Gastrocnemius medialis (tissue), 4 donors: ENCODE results near the gene OR13C9. TPM values are rescaled to one million over a fixed set of nuclear protein-coding genes. Genes with fewer than 3 reads are reported as not detected.
"Not testable (repeated sequence)": the region's sequence is repeated elsewhere in the genome, so short reads cannot be mapped to it uniquely, and the experiment has no call there.

Experiments used
- ATAC-seq, 2 donors: fragments of 150-250 bp; one replicate each; pipeline ENCODE4 v1.9.1; 2016
- DNase-seq, 2 donors: peaks; one replicate each; pipeline ENCODE4 v3.0.0-alpha.2; 2019
- H3K27ac ChIP-seq, 4 donors: fragments of 200-600 bp; sonication (generic); 1 replicate in 1 of 4; 2 replicates in 3 of 4; pipeline ENCODE4 v1.5.1; 2016 to 2018; ENCODE audit warnings: mild to moderate bottlenecking in 2 of 4, moderate library complexity in 1 of 4
- H3K27me3 ChIP-seq, 3 donors: fragments of 200-600 bp; sonication (generic) in 2 of 3; 1 replicate in 1 of 3; 2 replicates in 2 of 3; pipeline versions ENCODE4 v1.5.1 to v1.6.0; 2016 to 2019; ENCODE audit warnings: mild to moderate bottlenecking in 1 of 3, moderate library complexity in 1 of 3
- H3K36me3 ChIP-seq, 2 donors: fragments of 200-600 bp; sonication (generic) in 1 of 2; one replicate each; pipeline ENCODE4 v1.5.1; 2017 to 2018
- H3K4me1 ChIP-seq, 2 donors: fragments of 200-600 bp; sonication (generic) in 1 of 2; one replicate each; pipeline ENCODE4 v1.5.1; 2016 to 2017; ENCODE audit warnings: mild to moderate bottlenecking in 2 of 2
- H3K4me3 ChIP-seq, 4 donors: fragments of 200-600 bp; sonication (generic) in 3 of 4; 1 replicate in 1 of 4; 2 replicates in 3 of 4; pipeline ENCODE4 v1.5.1; 2016 to 2019; ENCODE audit warnings: mild to moderate bottlenecking in 2 of 4
- H3K9me3 ChIP-seq, 3 donors: fragments of 200-600 bp; sonication (generic) in 2 of 3; 1 replicate in 1 of 3; 2 replicates in 2 of 3; pipeline ENCODE4 v1.5.1; 2016 to 2019
- POLR2A ChIP-seq, 2 donors: fragments of 450-650 bp; IDR thresholded peaks; one replicate each; pipeline ENCODE4 v1.6.1; 2017; ENCODE audit warnings: antibody characterized with exemption in 2 of 2, mild to moderate bottlenecking in 2 of 2, moderate library complexity in 2 of 2
- in situ Hi-C, 4 donors: fragments of 200-750 bp; cut with MboI; loops; one replicate each; pipeline versions ENCODE4 v1.15.0 to v1.8.0; 2017; ENCODE audit warnings: low sequenced_read_pairs in 4 of 4
- intact Hi-C: fragments of 100-400 bp; cut with DNase I; formaldehyde crosslinking; loops from one replicate; pipeline ENCODE4 v1.15.1; 2023; ENCODE audit warnings: low total_unique reads
- total RNA-seq, 4 donors: library from RNA; depleted of rRNA; stranded (reverse); fragments of >200 nt; gene quantifications; one replicate each; pipeline versions ENCODE4 v1.1.0 to v1.2.3, GENCODE V29; 2016
- TF ChIP-seq, protein P1 (sequence below), 5 experiments: fragments of 450-650 bp in 3 of 5; fragments of 200-600 bp in 2 of 5; sonication (generic) in 2 of 5; IDR thresholded peaks in 4 of 5; conservative IDR thresholded peaks in 1 of 5; 1 replicate in 4 of 5; 2 replicates in 1 of 5; pipeline ENCODE4 v1.5.1; 2016 to 2019; ENCODE audit warnings: antibody characterized with exemption in 5 of 5, mild to moderate bottlenecking in 3 of 5, moderate library complexity in 3 of 5

The OR13C9 gene, protein sequence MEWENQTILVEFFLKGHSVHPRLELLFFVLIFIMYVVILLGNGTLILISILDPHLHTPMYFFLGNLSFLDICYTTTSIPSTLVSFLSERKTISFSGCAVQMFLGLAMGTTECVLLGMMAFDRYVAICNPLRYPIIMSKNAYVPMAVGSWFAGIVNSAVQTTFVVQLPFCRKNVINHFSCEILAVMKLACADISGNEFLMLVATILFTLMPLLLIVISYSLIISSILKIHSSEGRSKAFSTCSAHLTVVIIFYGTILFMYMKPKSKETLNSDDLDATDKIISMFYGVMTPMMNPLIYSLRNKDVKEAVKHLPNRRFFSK
- not detected for total RNA-seq

DNA sequence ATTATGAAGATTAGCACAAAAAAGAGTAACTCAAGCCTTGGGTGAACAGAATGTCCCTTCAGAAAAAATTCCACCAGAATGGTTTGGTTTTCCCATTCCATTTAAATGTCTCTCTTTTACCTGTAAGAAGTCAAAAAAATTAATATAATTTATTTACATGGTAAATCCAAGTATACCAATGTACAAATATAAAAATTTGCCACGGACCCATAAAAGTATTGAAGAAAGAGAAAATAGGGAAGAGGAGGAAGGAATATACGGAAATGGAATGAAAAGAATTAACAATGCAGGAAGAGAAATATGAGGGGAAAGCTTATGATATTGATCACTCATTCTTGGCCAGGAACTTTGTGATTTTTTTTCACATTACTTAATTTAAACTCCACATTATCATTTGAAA lies at the start of gene OR13C9:
Gene OR13C9 (minus strand): TSS at position 101 of the 400 bp plus-strand sequence. CDS start 0 bp downstream, at position 101.
- H3K27ac ChIP-seq: no peak within 1 kb of the TSS
- in situ Hi-C loops: no loop called here
- H3K9me3 ChIP-seq: no peaks in the 10 kb centered on the region
- no peaks in the 10 kb centered on the region for H3K4me1 ChIP-seq
- no peak for TF ChIP-seq POLR2A (IDR thresholded peaks at IDR 0.05)
- TF ChIP-seq, protein P1, sequence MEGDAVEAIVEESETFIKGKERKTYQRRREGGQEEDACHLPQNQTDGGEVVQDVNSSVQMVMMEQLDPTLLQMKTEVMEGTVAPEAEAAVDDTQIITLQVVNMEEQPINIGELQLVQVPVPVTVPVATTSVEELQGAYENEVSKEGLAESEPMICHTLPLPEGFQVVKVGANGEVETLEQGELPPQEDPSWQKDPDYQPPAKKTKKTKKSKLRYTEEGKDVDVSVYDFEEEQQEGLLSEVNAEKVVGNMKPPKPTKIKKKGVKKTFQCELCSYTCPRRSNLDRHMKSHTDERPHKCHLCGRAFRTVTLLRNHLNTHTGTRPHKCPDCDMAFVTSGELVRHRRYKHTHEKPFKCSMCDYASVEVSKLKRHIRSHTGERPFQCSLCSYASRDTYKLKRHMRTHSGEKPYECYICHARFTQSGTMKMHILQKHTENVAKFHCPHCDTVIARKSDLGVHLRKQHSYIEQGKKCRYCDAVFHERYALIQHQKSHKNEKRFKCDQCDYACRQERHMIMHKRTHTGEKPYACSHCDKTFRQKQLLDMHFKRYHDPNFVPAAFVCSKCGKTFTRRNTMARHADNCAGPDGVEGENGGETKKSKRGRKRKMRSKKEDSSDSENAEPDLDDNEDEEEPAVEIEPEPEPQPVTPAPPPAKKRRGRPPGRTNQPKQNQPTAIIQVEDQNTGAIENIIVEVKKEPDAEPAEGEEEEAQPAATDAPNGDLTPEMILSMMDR (IDR thresholded peaks at IDR 0.05 in 4 of 5, conservative IDR thresholded peaks at IDR 0.05 in 1 of 5): no peak
- no peak within 1 kb of the TSS for H3K4me3 ChIP-seq
- H3K36me3 ChIP-seq: no peaks in the 10 kb centered on the region
- DNase-seq: no peak
- ATAC-seq: no peak
- intact Hi-C loops: no loop called here
- H3K27me3 ChIP-seq: no peaks in the 10 kb centered on the region

DNA sequence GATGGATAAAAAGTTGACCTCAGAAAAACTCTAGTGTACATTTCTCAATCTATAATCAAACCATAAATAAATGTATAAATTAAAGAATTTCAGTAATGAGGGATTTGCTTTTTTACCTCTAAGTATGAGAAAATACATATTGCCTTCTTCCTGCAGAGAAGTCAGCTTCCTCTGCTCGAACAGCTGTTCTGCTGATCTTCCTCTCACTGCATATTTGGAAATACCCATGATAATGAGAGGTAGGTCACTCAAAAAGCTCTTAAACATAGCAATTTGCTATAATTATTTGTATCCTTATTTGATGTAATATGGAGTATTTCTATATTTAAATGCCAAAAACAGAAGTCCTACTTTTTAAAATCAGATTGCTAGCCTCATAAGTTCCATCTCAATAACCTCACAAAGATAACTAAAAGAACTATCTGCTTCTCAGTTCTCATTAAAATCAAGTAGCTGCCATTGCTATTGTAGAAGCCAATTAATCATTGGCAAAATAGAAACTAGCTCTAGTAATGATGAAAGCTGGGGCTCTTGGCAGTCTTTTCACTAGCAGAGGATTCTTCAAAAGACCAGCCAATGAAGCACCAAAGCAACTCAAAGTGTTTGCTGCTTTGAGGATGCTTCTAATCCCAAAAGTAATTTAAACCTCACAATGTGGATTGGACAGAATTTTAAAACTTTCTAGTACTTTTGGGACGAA lies 40.6 kb upstream of the OR13C9 start:
- TF ChIP-seq, protein P1 (IDR thresholded peaks at IDR 0.05 in 4 of 5, conservative IDR thresholded peaks at IDR 0.05 in 1 of 5): no peak
- TF ChIP-seq POLR2A (IDR thresholded peaks at IDR 0.05): no peak
- intact Hi-C loops: no loop called here
- H3K4me1 ChIP-seq: no peaks in the 10 kb centered on the region

DNA sequence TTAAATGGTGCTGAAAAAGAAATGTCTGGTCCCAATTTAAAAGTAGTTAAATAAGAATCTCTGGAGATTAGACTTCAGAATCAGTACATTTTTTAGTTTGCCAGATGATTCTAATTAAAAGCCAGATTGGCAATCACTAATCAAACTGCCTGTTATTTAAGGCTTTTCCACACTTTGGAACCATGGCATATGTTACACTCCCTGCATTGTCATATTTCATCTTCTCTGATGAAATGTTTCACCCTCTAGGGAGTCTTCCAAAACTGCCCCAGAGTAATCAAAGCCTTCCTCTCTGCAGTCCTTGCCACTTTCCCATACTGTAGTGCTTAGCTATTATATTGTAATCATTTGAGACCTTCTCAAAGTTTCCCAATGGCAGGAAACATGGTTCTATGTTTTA lies 17.5 kb upstream of the OR13C9 start:
- DNase-seq (no peak), ATAC-seq (no peak)
- peaks cover 0 to 4% (median 0%) of the 10 kb centered on the region in 3 donors for H3K9me3 ChIP-seq
- intact Hi-C loops: no loop called here
- H3K27me3 ChIP-seq: no peaks in the 10 kb centered on the region
- in situ Hi-C loops: no loop called here
- no peaks in the 10 kb centered on the region for H3K36me3 ChIP-seq
- H3K4me1 ChIP-seq: no peaks in the 10 kb centered on the region
- no peak overlapping the region for H3K4me3 ChIP-seq
- TF ChIP-seq POLR2A (IDR thresholded peaks at IDR 0.05): no peak
- TF ChIP-seq, protein P1 (IDR thresholded peaks at IDR 0.05 in 4 of 5, conservative IDR thresholded peaks at IDR 0.05 in 1 of 5): no peak
- no peak overlapping the region for H3K27ac ChIP-seq

More for the DNA sequence above, 40.6 kb upstream of the OR13C9 start:
- no peak for ATAC-seq
- Histone ChIP-seq H3K27ac (no peak overlapping the region), H3K9me3 (no peaks in the 10 kb centered on the region), H3K36me3 (no peaks in the 10 kb centered on the region), H3K4me3 (no peak overlapping the region), H3K27me3 (no peaks in the 10 kb centered on the region)
- DNase-seq: no peak
- in situ Hi-C loops: no loop called here

DNA sequence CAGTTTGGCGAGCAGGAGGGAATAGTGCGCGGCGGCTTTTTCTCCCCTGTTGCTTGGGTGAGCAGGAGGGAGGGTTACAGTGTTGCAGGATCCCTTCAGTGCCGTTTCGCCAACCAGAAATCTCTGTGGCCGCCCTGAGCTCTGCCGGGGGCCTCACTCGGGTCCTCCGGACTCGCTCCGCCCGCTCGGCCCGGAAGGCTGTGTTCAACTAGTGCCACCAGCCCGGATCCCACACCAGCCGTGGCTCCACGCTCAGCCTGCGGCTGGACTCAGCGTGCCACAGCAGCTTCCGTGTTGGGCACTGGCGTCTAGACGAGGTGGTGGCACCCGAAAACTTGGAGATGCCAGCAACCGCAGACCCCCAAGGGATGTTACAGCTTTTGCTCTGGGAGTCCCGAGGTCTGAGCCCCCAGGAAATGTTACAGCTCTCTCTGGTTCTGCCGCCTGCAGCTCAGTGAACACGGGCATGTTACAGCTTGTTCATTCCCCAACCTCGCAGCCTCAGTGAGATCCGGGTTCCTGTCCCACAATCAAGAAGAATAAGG lies 16.0 kb upstream of the OR13C9 start:
- no peak overlapping the region for H3K4me3 ChIP-seq
- in situ Hi-C loops: no loop called here
- intact Hi-C loops: no loop called here
- H3K27ac ChIP-seq: no peak overlapping the region
- no peaks in the 10 kb centered on the region for H3K36me3 ChIP-seq
- no peak for DNase-seq
- H3K9me3 ChIP-seq: peaks cover 0 to 2% (median 0%) of the 10 kb centered on the region in 3 donors
- H3K4me1 ChIP-seq: no peaks in the 10 kb centered on the region
- no peak for TF ChIP-seq POLR2A (IDR thresholded peaks at IDR 0.05)
- TF ChIP-seq, protein P1 (IDR thresholded peaks at IDR 0.05 in 4 of 5, conservative IDR thresholded peaks at IDR 0.05 in 1 of 5): no peak
- H3K27me3 ChIP-seq: no peaks in the 10 kb centered on the region
- no peak for ATAC-seq

DNA sequence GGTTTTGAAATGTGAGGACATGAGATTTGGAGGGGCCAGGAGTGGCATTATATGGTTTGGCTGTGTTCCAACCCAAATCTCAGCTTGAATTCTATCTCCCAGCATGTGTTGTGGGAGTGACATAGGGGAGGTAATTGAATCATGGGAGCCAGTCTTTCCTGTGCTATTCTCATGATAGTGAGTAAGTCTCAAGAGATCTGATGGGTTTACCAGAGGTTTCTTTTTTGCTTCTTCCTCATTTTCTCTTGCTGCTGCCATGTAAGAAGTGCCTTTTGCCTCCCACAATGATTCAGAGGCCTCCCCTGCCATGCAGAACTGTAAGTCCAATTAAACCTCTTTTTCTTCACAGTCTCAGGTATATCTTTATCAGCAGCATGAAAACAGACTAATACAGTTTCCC lies 8.0 kb upstream of the OR13C9 start:
- intact Hi-C loops, ATAC-seq, H3K4me1 ChIP-seq, H3K4me3 ChIP-seq, in situ Hi-C loops, DNase-seq, H3K27me3 ChIP-seq, H3K9me3 ChIP-seq, H3K36me3 ChIP-seq, H3K27ac ChIP-seq: not testable (repeated sequence)
